Pancreas (tissue), 10 donors: ENCODE results near the gene OLFML3. TPM values are rescaled to one million over a fixed set of nuclear protein-coding genes. Genes with fewer than 3 reads are reported as not detected.

Source experiments
- ATAC-seq, 4 donors: fragments of 200-7000 bp; cut with Tn5 transposase; one replicate each; pipeline versions ENCODE4 v1.8.0 to v1.9.1; 2020; ENCODE audit warnings: mild to moderate bottlenecking in 4 of 4, moderate library complexity in 4 of 4
- DNase-seq, 6 donors: peaks; one replicate each; pipeline ENCODE4 v3.0.0-alpha.2; 2020
- FAIRE-seq: peaks from 2 replicates; lab custom pipeline; 2012; peaks lifted over from hg19 to GRCh38; lab: Jason Lieb, UNC
- H3K27ac ChIP-seq, 4 donors: fragments of 200-600 bp; sonication (generic); 1 replicate in 3 of 4; 2 replicates in 1 of 4; pipeline versions ENCODE4 v1.5.0 to v1.8.0; 2020
- H3K27me3 ChIP-seq, 4 donors: fragments of 200-600 bp; one replicate each; pipeline ENCODE4 v1.8.0; 2021
- H3K36me3 ChIP-seq, 3 donors: fragments of 200-600 bp; sonication (generic) in 1 of 3; one replicate each; pipeline versions ENCODE4 v1.5.0 to v1.8.0; 2020 to 2021
- H3K4me1 ChIP-seq, 3 donors: fragments of 200-600 bp; one replicate each; pipeline ENCODE4 v1.8.0; 2021
- H3K4me3 ChIP-seq, 4 donors: fragments of 200-600 bp; sonication (generic) in 2 of 4; one replicate each; pipeline versions ENCODE4 v1.5.0 to v1.8.0; 2020 to 2021
- H3K9me3 ChIP-seq, 4 donors: fragments of 200-600 bp; one replicate each; pipeline ENCODE4 v1.8.0; 2021
- CTCF ChIP-seq, 4 donors: fragments of 200-600 bp; sonication (generic) in 3 of 4; IDR thresholded peaks; one replicate each; pipeline versions ENCODE4 v1.5.0 to v1.8.0; 2021; ENCODE audit warnings: antibody characterized with exemption in 4 of 4
- WGBS, 2 donors: extraction: QIAGEN DNeasy Blood & Tissue Kit; methylation state at CpG; one replicate each; pipeline ENCODE4 v1.1.7; 2013; 5-methylcytosine and 5-hydroxymethylcytosine counted together
- intact Hi-C, 3 donors: fragments of 100-400 bp; cut with DNase I; formaldehyde crosslinking; loops; one replicate each; pipeline versions ENCODE4 v1.11.1 to v1.14.2; 2022
- polyA plus RNA-seq, 2 donors: library from polyadenylated mRNA; stranded (reverse); fragments of 200-250 nt; gene quantifications; one replicate each; pipeline ENCODE4 v1.2.3, GENCODE V29; 2013
- total RNA-seq, 6 donors: library from RNA; stranded (reverse); fragmentation: NEBNext Ultra II Directional in 4 of 6; extraction: Animal tissue kit (Norgen Biotek cat#: 25700) in 4 of 6; gene quantifications; one replicate each; pipeline versions ENCODE4 v1.2.1 to v1.2.4, GENCODE V29; 2021 to 2023
- donor health status: healthy with polysubstance abuse.
- donor health status: DM: no; HTN: no; CAD: no; lungs with moderate emphysema.
- donor health status: DM: no; HTN: no; CAD: no.
- donor health status: control.
- donor health status: control.
- donor health status: Bipolar disorder and iron deficiency.
- donor health status: DM: yes; HTN: yes; CAD: no.
- donor health status: DM: no; HTN: no; CAD: no.
- donor health status: DM: no; HTN: no; CAD: no.
- donor health status: DM: yes; HTN: yes; CAD: no.

The OLFML3 gene
- total and polyA plus RNA-seq, 8 donors: 3.7 to 39.2 (median 10.2) TPM

GRCh38 chr1:113984710-113985109 lies 5.4 kb downstream of the OLFML3 start:
- DNase-seq: no peak
- H3K4me3 ChIP-seq: no peak overlapping the region
- intact Hi-C loops: loop anchor here in 2 of 3 donors (5.0 kb wide), 2 partner anchors 298 to 303 kb away; no protein-coding TSS in a partner anchor
- WGBS, 2 donors: 69 to 71% methylated on average over 4 of the region's 4 CpGs
- no peak for TF ChIP-seq CTCF (IDR thresholded peaks at IDR 0.05)
- H3K4me1 ChIP-seq: peaks cover 0 to 2% (median 0%) of the 10 kb centered on the region in 3 donors
- no peaks in the 10 kb centered on the region for H3K36me3 ChIP-seq
- no peak overlapping the region for H3K27ac ChIP-seq
- H3K9me3 ChIP-seq: no peaks in the 10 kb centered on the region
- no peak for FAIRE-seq
- no peaks in the 10 kb centered on the region for H3K27me3 ChIP-seq
- ATAC-seq: no peak

- H3K4me3 ChIP-seq: no peak overlapping the region
- H3K27ac ChIP-seq: no peak overlapping the region
- no peak for ATAC-seq
- H3K27me3 ChIP-seq: no peaks in the 10 kb centered on the region
- DNase-seq: no peak
- H3K4me1 ChIP-seq: peaks cover 0 to 2% (median 0%) of the 10 kb centered on the region in 3 donors
- no peaks in the 10 kb centered on the region for H3K9me3 ChIP-seq
- 75 to 80% methylated on average over 6 of the region's 6 CpGs for WGBS, 2 donors
- FAIRE-seq: no peak
- H3K36me3 ChIP-seq: no peaks in the 10 kb centered on the region
- no peak for TF ChIP-seq CTCF (IDR thresholded peaks at IDR 0.05)
- intact Hi-C loops: no loop called here
These were observed 7.5 kb downstream of the OLFML3 start for GRCh38 chr1:113986802-113987201.

GRCh38 chr1:113987259-113987658 lies 8.0 kb downstream of the OLFML3 start:
- WGBS, 2 donors: 66 to 75% methylated on average over 5 of the region's 5 CpGs
- no peak for DNase-seq
- H3K9me3 ChIP-seq: no peaks in the 10 kb centered on the region
- no peak for FAIRE-seq
- H3K27ac ChIP-seq: no peak overlapping the region
- TF ChIP-seq CTCF (IDR thresholded peaks at IDR 0.05): no peak
- no peak for ATAC-seq
- H3K36me3 ChIP-seq: no peaks in the 10 kb centered on the region
- H3K27me3 ChIP-seq: no peaks in the 10 kb centered on the region
- intact Hi-C loops: no loop called here
- peaks cover 0 to 2% (median 0%) of the 10 kb centered on the region in 3 donors for H3K4me1 ChIP-seq
- no peak overlapping the region for H3K4me3 ChIP-seq

- intact Hi-C loops: no loop called here
- H3K9me3 ChIP-seq: no peaks in the 10 kb centered on the region
- 63 to 65% methylated on average over 2 of the region's 2 CpGs for WGBS, 2 donors
- FAIRE-seq (no peak), ATAC-seq (no peak), DNase-seq (no peak)
- no peaks in the 10 kb centered on the region for H3K27me3 ChIP-seq
- H3K27ac ChIP-seq: no peak overlapping the region
- no peak overlapping the region for H3K4me3 ChIP-seq
- TF ChIP-seq CTCF (IDR thresholded peaks at IDR 0.05): no peak
- no peaks in the 10 kb centered on the region for H3K4me1 ChIP-seq
- no peaks in the 10 kb centered on the region for H3K36me3 ChIP-seq
These were observed 11.3 kb downstream of the OLFML3 start for GRCh38 chr1:113990530-113990929.

- WGBS, 2 donors: 85% methylated on average over 4 of the region's 4 CpGs
These were observed 11.7 kb downstream of the OLFML3 start for GRCh38 chr1:113990961-113991360.

More at GRCh38 chr1:113990961-113991360, 11.7 kb downstream of the OLFML3 start:
- no peak for FAIRE-seq
- intact Hi-C loops: no loop called here
- no peak for DNase-seq
- H3K27ac ChIP-seq: no peak overlapping the region
- ATAC-seq: no peak
- H3K9me3 ChIP-seq: no peaks in the 10 kb centered on the region
- TF ChIP-seq CTCF (IDR thresholded peaks at IDR 0.05): no peak
- no peaks in the 10 kb centered on the region for H3K36me3 ChIP-seq
- H3K4me1 ChIP-seq: no peaks in the 10 kb centered on the region
- H3K27me3 ChIP-seq: no peaks in the 10 kb centered on the region
- no peak overlapping the region for H3K4me3 ChIP-seq
